Measurements from ENCODE around the gene GOT2.

- no peak for TF ChIP-seq CTCF (IDR thresholded peaks at IDR 0.05; ENCODE audit: poor library complexity)
- no peak for TF ChIP-seq EZH2phosphoT487 (IDR thresholded peaks at IDR 0.05; ENCODE audit: low read depth, severe bottlenecking, unreplicated experiment)
Observed at GRCh38 chr16:58716468-58716867, 17.6 kb downstream of the GOT2 start.
